ENCODE measurements around the gene ST6GALNAC2.

The ST6GALNAC2 gene

DNA sequence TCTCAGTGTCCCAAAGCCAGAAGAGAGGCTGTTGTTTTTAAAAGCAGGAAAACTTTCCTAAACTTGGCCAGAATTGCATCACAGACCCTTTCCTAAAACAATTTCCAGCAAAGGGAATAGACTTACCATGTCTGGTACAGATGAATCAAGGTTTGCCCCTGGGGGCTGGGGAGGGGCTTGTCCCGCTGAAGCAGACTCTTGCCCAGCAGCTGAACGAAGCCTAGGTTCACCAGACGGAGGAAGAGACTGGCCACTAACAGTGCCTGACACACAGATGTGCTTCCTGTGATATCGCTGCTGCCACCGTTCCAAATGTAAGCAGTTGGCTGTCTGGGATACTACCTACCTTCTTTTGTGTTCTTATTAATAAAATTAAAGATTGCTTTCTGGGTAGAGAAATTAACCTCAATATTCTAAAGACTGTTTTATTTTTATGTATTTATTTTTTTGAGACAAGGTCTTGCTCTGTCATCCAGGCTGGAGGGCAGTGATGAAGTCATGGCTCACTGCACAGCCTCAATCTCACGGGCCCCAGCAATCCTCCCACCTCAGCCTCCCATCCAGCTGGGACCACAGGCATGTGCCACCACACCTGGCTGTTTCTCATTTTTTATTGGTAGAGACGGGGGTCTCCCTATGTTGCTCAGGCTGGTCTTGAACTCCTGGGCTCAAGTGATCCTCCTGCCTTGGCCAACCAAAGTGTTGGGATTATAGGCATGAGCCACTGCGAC, 32.3 kb downstream of the ST6GALNAC2 start:
- no peak for DNase-seq (ENCODE audit: low read depth)

DNA sequence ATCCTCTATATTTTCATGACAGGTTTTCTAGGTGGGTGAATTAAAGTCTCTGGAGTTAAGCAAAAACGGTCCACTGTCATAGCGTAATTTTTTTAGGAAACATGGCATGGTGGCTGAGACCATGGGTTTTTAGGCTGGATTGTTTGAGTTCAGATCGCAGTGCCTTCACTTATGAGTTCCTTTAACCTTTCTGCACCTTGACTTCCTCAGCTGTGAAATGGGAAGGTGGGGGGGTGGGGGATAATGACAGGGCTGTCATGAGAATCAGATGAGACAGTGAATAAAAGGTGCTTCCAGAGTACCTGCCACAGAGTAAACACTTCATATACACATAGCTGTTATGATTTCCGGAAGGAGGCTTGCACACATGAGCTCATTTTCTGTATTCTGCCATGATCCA, 34.0 kb downstream of the ST6GALNAC2 start:
- DNase-seq (ENCODE audit: low read depth), result no peak

DNA sequence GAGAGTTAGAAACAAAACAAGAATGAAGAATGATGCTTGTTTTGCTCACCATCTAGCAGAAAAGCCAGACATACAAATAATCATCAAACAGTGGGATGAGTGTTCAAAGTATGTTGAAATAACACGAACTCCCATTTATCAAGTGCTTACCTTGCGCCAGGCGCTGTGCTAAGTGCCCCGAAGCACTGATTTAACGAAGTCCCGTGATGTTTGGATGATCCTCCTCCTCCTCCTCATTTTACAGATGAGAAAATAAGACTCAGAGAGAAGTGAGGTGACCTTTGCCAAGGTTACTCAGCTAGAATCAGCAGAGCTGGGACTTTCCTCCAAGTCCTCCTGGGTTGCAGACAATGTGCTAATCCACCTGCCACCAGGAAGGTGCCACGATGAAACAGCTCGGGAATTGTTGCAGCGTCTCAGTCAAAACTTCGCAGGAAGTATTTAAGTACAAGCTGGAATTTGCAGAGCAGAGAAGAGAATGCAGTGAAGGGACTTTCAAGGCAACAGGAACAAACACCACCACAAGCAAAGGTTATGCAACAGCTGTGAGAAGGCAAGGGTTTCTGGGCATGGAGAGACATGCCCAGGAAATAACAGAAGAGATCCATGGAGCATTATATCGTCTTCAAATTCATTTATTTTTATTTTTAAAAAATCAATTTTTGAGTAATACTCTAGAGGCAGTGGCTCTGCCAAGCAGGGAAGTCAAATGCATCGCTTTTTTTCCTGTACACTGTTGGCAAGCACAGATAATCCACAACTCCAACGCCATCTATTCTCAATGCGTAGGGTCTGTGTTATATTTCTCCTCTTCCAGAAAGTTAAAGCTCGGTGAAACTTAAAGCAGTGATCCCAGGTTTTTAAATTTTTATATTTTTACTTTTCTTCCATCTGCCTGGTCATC, 34.7 kb downstream of the ST6GALNAC2 start:
- DNase-seq (ENCODE audit: low read depth), result no peak

DNA sequence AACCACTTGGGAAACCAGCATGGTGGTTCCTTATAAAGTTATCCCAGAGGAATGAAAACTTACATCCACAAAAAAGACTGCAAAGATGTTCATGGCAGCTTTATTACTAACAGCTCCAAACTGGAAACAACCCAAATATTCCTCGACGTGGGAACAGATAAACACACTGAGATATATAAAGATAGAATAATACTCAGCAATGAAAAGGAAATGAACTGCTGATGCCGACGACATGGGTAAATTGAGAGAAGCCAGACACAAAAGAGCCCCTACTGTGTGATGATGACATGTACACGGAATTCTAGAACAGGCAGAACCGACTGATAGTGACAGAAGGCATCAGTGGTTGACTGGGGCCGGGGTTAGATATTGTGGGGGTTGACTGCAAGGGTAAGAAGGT, 36.1 kb downstream of the ST6GALNAC2 start:
- DNase-seq (ENCODE audit: low read depth), result no peak

DNA sequence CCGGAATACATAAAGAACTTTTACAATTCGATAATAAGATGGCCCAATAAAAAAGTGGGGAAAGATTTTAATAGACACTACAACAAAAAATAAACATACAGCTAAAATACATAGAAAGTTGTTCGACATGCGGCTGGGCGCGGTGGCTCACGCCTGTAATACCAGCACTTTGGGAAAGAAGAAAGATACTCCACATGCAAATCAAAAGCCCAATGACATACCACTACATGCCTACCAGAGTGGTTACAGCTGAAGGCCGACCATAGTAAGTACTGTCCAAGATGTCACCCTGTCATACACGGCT, 36.5 kb downstream of the ST6GALNAC2 start:
- no peak for DNase-seq (ENCODE audit: low read depth)

DNA sequence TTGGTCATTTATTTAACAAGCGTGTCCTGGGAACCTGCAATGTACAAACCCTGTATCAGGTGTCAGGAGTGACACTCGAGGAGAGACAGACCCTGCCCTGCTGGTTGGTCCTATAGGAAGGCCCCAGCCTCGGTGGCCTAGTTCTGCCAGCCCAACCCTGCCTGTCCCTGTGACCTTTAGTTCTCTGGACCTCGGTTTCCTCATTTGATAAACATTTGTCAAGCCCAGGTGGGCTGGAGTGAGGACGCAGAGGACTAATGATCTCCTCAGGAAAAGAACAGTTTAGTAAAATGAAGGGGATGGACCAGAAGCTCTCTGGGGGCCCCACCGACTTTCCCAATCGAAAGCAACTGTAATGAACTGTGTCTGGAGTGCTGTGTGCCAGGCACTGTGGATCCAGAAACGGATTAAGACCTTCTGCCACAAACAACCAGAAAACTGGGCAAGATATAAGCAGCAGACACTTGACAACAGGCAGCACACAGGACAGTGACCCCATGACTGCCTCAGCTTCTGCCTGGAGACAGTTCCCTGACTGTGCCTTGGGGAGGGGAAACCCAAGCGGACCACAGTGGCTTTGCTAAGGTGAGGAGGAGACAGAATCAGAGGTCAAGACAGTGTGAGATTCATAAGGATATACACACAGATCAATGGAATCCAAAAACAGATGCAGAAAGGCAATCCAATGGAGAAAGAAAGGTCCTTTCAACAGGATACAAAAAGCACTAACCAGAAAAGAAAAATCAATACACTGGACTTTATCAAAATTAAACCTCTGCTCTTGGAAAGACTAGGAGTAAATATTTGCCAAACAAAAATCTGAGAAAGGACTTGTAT, 37.1 kb downstream of the ST6GALNAC2 start:
- DNase-seq (ENCODE audit: low read depth), result no peak

DNA sequence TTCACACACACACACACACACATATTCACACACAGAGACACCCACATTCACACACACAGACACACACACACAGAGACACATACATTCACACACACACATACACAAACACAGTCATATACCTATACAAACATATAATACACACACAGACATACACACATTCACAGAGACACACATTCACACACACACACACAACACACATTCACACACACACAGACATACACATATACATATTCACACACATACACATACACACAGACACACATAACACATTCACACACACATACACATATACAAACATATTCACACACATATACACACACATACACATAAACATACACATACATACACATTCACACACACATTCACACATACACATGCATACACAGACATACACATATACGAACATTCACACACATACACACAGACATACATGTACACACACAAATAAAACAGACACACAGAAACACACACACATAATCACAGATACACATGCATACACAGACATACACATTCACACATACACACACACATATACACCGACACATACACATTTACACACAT, 37.9 kb downstream of the ST6GALNAC2 start:
- DNase-seq (ENCODE audit: low read depth), result no peak

DNA sequence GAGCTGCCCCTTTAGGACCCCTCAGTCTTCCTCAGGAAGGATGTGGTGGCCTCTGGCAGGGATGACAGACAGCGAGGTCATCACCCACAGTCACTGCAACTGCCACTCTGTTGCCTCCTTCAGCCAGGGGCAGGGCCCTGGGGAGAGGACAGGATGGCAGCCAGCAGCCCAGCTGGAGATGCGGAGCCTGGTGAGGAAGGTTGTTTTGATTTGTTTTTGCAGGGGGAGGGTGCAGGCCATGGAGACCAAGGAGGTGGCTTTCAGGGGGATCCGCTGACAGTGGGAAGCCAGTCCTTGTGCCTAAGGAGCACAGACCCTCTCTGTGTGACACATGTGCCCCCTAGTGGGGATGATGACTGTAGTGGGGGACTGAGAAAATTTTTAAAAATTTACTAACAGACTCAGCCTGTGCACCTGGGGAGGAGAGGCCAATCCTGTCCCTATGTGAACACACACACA, 38.4 kb downstream of the ST6GALNAC2 start:
- no peak for DNase-seq (ENCODE audit: low read depth)

DNA sequence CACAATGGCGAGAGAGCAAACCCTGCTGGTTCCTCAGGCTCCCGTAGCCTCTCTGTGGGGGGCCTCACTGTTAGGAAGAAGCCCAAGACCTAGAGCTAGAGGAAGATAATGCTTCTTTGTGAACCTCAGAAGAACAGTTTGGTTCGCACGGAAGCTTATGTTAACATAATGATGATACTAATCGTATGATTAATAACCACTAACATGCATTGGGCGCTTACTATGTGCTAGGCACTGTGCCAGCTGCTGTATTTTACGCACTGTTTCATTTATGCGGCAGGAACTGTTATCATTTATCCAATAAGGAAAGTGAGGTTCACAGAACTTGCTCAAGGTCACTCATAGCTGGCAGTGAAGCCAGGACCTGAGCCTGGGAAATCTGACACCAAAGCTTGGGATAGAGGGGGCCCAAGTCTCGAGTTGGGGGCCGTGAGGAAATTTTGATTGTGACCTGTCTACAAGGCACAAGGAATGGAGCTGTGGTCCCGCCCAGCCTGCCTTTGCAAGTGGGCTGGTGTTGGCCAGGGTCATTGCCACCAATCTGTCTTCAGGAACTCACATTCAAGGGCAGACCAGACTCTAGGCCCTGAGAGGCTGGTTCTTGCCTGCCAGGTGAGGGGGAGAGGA, 39.0 kb downstream of the ST6GALNAC2 start:
- no peak for DNase-seq (ENCODE audit: low read depth)

DNA sequence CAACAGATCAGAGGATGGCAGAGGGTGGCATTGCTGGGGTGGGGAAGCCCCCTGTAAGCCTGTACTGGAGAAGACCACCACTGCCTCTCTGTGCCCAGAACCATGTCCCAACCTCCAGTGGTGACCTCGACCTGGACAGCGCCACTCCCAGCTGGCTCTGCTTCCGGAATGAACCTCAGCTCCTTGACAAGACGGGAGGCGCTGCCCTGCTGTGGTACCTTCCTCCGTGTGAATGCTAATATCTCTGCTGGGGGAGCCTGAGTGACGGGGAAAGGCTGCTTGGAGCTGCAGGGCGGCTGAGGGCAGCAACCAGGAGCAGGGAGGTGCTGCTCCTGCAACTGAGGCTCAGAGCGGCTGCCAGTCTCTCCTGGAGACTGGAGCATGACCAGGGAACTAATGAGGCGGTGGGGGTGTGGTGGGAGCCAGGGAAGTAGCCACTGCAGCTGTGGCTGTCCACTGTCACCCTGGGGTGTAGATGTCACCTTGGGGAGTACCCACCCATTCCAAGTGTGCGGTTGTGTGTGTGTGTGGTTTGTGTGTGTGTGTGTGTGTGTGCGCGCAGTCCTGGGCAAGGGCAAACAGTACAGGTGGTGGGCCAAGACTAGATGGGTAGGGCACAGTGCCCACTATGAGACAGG, 39.6 kb downstream of the ST6GALNAC2 start:
- no peak for DNase-seq (ENCODE audit: low read depth)

DNA sequence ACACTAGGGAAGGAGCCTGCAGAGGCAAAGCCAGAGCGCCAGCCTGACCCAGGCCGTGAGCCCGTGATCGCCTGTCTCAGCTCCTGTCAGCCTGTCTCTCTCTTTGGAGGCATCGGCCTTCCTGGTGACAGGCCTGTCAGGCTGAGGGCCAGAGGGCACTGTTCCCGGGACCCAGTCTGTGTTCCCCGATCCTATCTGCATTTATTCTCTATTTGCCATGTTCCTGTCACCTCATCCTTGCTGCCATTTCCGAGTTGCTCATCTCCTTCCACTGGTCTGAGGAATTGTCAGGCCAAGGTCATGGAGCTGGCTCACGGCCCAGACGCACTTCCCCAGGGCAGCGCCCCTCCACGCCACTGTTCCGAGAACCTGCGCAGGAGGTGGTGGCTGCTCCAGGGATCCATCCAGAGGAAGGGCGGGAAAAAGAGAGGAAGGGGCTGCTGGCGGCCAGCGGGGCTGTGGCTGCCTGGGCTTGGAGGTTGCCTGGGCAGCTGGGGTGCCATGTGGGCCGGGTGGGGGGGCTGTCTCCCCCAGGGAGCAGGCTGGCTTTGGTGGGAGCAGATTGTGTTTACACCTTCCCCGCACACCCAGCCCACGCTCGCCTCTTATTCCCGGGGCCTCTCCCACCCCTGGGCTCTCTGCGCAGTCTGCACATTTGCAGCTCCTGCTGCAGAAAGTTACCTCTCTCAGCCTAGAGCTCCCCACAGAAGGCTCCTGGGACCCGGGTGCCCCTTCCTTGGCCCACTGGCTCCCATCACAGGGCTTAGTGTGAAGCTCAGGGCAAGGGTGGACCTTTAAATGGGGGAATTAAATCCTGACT, 40.9 kb downstream of the ST6GALNAC2 start:
- no peak for DNase-seq (ENCODE audit: low read depth)

DNA sequence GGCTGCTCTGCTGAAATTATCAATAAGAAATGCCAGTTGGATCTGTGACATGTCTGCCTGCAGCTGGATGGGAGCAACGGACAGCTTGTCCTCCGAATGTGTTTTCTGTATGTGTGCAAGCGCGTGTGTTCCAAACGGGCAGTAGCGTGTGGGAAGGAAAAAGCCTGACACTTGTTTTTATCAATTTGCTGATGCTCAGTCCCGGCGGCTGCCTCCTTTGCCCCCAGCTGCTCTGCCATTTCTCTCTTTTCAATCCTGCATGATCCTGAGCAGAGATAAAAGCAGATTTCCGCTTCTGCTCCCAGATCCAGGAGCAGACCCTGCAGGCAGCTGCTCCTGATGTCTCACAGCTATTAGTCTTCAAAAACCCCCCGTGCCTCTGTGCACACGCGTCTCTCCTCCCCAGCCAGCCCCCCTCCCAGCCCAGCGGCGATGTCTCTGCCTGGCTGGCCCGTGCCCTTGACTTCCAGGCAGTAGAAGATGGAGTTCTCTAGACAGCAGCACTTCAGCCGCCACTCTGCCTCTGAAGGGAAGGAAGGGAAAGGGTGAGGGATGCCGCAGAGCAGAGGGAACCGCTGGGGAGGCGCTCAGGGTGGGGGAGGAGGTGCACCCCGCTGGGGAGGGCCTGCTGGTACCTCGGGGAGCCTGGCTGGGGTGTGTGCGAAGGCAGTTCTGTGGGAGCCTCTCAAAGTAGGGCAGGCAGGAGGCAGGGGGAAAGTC, 41.7 kb downstream of the ST6GALNAC2 start:
- DNase-seq (ENCODE audit: low read depth), result no peak

DNA sequence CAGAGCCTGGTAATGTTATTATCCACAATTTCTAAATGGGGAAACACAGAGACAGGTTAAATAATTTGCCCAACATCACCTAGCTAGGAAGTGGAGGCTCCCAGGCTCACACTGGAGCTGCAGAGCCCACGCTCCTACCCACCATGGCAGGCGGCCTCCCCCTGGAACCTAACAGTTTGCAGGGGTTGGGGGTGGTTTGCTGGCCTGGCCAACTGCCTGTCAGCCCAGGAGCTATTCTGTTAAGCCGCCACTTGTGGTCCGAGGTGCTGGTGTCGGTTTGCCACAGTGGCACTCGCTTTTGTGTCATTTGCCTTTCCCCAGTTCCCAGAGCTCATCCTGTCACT, 42.2 kb downstream of the ST6GALNAC2 start:
- DNase-seq (ENCODE audit: low read depth), result no peak

DNA sequence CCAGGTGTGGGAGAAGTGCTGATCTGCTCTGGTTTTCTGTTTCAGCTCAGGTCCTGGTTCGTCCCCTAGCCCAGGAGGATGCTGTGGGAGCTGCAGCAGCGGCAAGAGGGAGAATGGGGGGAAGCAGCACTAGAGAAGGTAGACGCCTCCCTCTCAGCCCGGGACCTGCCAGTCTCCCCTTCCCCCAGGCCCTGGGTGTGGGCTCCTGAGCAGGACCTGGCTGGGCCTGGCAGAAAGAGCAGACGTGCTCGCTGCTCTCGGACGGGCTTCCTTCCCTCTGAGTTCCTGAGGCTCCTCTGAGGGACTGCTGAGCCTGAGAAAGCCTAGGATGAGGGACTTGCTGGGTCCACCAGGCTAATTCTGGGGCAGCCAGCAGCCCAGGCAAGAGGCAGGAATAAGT, 42.7 kb downstream of the ST6GALNAC2 start:
- DNase-seq (ENCODE audit: low read depth), result no peak

DNA sequence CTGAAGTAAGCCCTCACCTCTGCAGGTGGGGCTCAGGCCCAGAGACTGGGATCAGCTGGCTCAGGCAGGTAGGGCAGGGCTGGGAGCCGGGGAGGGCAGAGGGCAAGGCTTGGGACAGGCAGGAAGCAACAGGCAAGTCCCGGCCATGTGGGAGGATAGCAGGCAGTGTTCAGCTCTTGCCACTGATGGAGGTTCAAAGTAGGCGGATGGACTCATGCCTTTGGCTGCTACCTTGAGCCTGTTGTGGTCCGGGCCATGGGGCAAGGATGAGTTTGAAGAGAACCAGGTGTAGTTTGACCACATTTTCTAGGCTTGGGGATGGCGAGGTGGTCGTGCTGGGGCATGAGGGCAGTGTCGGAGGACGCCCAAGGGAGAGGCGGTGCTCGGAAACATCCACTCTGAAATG, 43.1 kb downstream of the ST6GALNAC2 start:
- no peak for DNase-seq (ENCODE audit: low read depth)

DNA sequence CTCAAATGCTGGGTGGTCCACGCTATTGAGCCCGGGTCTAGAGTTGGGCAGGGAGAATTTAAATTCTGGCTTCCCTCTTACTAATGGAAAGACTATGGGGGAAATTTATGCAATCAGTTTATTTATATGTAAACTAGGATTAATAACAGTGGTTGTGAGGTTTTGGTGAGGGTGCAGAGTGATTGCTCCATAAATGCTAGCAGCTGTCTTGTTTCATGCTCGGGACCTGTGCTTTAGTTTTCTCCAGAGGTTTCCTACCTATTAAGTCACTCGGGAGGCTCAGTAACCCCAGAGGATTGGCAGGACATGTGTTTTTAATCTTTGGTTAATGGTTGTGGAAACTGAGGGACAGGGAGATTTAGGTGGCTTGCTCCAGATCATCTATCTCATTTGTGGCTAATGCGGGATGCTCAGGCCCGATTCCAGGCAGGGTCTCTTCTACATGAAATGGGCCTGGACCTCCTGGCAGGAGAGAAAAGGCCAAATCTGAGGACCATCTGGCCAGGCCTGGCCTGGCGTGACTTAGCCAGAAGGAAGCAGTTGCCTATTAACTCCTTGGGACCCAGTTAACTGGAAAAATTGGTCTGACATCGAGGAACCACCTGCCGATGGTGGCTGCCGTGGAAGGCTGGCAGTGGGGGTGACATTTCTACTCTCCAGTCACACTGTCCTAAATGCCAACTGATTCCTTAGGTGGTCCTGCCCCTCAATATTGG, 43.8 kb downstream of the ST6GALNAC2 start:
- no peak for DNase-seq (ENCODE audit: low read depth)

DNA sequence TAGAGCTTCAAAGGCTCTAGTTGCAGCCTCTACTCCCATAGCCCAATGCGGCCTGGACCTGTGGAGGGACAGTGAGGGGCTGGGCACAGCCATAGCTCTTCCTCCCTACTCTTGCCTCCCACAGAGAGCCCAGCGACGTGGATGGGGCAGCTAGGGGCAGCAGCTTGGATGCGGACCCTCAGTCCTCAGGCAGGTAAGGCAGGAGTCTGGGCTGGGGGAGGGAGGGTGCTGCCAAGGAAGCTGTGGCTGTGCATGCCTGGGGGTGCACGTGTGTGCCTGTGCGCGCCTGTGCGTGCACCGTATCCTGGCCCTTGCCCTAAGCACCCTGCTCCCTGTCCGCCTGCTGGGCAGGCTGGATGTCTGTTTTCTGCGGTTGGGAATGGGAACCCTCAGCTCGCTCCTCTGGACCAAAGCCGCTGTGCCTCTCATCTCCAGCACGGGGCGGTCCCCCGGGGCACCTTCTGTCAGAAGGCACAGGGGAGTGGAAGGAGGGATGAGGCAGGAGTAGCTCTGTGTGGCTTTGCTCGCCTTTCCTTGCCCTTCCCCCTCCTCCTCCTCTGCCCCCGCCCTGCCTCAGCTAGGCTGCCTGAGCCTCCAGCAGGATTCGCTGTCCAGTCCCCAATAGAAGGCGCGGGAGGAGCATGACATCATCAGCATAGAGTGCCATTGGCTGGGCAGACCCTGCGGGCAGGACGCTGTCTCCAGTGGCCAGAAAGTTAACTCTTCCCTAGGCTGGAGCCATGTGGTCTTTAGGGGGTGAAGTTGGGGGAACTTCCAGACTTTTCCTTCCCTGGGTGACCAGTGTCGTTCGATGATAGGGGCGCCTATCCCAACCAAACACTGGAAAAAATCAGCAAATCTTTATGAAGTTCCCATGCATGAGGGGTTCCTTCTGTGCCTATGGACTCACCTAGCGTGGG, 45.0 kb downstream of the ST6GALNAC2 start:
- DNase-seq (ENCODE audit: low read depth), result no peak

DNA sequence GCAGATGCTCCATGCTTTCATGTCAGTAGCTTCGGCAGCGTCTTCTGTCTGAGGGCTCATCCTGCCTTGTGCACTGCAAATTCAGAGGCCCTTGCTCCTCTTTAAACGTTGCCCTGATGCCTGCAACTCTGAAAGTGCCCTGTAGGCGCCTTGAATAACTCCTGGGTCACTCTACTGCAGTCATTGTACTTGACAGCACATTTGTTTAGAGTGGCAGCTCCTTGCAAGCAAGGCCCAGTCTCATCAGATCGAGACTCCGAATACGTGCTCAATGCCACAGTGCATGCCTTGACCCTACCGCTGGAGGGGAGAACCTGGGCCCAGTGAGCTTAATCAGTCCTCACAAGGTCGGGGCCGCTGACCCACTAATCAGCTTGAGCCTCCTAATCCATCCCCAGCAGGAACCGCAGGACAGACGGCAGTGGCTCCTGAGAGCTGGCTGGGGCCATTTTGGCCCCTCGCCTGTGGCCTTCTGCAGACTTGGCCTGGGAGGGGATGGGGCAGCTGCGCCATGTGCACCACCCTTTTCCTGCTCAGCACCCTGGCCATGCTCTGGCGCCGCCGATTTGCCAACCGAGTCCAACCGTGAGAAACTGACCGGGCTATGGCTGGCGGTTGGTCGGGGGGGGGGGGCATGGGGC, 45.9 kb downstream of the ST6GALNAC2 start, which contains the start of gene PRCD:
TSS of gene PRCD (plus strand) at position 414 of the 641 bp plus-strand sequence. CDS start at position 512, 98 bp downstream.
- DNase-seq (ENCODE audit: low read depth), result no peak

Data from T-helper 22 cell (primary cell).